GM18502 (cell line): ENCODE data around the gene BRAF.
A peak's percentile ranks its signal among the peaks of the same experiment; 100 is the strongest.
"Not testable (repeated sequence)": the region's sequence is repeated elsewhere in the genome, so short reads cannot be mapped to it uniquely, and the experiment has no call there.

ENCODE experiments used
- ATAC-seq: cut with Tn5 transposase; IDR thresholded peaks from one replicate; pipeline ENCODE4 v1.9.1; 2021; ENCODE audit warnings: mild to moderate bottlenecking; ENCODE audit not compliant: unreplicated experiment, poor library complexity

BRAF gene

DNA sequence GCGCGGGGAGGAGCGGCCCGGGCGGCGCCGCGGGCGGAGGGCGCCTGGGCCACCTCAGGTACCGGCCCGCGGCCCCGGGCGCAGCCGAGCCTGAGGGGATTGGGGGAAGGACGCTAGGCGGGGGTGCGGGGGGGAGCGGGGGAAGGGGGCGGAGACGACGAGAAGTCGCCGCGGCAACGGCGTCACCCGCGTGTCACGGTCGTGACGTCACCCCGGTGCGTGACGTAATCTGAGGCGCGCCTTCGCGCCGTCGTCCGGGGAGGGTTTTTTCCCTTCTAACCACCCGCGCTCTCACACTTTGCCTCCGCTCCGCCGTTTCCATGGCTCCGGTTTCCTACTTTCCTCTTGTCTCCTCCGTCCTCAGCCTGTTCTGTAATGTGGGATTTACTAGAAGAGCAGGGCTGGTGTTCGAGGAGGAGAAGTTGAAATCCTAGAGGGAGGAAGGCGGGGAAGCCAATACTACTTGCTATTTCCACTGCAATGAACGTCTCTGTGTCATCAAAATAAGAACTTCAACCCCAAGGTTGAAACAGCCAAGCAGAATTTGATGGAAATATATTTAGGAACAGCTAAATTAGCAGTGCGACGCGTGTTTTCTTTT is at the start of gene BRAF:
Gene BRAF, minus strand, starts transcription at position 109 of the 601 bp plus-strand sequence. CDS start 226 bp downstream, outside the sequence.
- ATAC-seq: peak; percentile 61

DNA sequence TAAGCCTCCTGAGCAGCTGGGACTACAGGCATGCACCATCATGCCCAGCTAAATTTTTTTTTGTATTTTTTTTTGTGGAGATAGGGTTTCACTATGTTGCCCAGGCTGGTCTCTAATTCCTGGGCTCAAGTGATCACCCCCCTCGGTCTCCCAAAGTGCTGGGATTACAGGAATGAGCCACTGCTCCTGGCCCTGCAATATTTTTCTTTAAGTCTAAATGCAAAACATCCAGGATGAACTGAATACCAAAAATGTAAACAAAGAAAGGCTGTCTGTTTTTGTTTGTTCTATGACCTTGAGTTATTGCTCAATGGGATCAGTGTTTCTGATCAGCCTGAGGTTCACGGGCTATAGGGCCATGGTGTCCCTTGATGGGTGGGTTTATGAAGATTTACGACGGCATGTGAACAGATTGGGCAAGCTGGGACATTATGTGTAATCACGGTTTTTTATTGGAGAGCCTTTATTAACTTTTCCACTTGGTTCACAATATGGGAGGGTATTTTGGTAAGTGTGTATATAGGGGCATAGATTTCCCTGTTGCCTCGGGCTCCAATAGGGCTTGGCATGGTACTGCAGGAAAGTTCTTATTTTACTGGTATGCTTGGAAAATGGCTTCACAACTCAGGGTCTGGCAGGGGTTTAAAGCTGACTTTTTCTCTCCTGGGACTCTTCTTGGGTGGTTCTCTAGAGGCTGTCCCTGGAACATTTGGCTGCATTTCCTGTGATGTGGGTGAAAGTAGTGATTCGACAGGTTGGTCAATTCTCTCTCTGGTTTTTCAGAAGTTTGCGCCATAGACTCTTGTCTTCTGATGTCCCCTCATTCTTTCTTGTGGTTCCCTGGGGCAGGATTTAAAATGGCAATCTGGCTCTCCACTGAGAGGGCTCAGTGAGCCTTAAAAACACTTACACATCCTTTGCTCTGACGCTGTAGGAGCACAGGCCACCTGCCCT is 48.4 kb upstream of the BRAF start:
- no peak for ATAC-seq

DNA sequence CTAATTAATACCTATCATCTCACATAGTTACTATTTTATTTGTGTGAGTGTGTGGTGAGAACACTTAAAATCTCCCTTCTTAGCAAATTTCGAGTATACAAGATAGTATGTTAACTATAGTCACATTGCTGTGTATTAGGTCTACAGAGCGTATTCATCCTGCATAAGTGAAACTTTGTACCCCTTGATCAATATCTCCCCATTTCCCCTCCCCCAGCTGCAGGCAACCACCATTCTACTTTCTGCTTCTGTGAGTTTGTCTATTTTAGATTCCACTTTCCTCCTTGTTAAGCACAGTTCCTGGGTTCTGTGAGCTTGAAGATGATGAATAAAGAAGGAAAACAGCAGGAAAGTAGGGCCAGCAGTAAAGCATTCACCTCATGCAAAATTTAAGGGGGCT is 47.6 kb upstream of the BRAF start:
- no peak for ATAC-seq

GRCh38 chr7:140967438-140967837 is 42.7 kb upstream of the BRAF start:
- no peak for ATAC-seq

DNA sequence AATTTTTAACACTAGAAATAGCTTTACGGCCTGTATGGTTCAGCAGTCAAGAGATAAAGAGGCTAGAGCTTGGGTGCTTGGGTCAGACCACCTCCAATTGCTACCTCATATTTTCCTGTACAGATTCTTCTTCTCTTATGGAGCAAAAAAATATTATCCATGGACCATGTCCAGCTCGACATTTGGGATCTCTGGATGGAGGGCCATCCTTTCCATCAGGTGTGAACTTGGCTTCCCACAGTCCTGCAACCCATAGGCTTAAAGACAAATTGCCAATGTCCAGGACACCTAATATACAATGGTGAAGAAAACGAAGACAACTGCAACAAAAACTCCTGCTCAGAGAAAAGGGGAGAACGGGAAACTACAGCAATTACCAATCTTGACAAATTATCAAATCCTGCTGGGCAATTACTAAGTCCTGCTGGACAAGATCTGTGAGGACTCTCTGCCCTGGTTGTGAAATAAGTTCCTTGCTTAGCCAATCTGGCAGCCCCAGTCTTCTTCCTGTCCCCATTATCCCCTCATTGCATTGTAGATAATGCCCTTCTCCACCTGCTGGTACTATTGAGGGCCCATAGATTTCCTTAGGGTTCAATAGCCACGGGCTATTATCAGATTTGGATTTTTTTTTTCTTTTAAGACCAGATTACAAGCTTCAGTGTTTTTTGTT is 42.0 kb upstream of the BRAF start:
- no peak for ATAC-seq

- no peak for ATAC-seq
Measured at GRCh38 chr7:140961117-140961516, 36.4 kb upstream of the BRAF start.

DNA sequence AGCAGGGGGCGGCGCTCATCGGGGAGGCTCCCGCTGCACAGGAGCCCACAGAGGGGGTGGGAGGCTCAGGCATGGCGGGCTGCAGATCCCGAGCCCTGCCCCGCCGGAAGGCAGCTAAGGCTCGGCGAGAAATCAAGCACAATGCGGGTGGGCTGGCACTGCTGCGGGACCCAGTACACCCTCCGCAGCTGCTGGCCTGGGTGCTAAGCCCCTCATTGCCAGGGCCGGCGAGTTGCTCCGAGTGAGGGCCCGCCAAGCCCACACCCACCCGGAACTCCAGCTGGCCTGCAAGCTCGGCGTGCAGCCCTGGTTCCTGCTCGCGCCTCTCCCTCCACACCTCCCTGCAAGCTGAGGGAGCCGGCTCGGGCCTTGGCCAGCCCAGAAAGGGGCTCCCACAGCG is 32.3 kb upstream of the BRAF start:
- ATAC-seq: not testable (repeated sequence)

- no peak for ATAC-seq
Measured at GRCh38 chr7:140945940-140946339, 21.2 kb upstream of the BRAF start.

DNA sequence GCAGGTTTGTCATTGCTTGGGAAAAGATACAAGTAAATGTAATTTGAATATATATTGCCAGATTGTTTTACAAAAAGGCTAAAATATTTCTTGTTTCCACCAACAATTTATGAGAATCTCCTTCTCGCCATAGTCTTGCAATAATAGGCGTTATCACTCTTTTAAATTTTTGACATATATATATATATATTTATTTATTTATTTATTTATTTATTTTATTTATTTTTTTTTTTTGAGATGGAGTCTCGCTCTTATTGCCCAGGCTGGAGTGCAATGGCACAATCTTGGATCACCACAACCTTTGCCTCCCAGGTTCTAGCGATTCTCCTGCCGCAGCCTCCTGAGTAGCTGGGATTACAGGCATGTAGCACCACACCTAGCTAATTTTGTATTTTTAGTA is 17.5 kb upstream of the BRAF start:
- ATAC-seq: not testable (repeated sequence)

DNA sequence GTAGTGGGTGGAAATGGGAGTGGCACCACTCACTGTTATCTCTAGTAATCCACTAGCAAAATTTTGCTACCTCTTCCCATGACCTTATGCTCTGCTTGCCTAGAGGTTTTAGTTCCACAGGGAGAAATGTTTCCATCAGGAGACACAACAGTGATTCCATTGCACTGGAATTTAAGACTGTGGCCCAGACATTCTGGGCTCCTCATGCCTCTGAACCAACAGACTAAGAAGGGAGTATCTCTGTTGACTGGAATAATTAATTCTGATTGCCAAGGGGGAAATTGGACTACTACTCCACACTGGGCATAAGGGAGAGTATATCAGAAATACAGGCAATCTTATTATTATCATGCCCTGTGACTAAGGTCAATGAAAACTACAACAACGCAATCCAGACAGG is 16.2 kb upstream of the BRAF start:
- ATAC-seq: no peak

DNA sequence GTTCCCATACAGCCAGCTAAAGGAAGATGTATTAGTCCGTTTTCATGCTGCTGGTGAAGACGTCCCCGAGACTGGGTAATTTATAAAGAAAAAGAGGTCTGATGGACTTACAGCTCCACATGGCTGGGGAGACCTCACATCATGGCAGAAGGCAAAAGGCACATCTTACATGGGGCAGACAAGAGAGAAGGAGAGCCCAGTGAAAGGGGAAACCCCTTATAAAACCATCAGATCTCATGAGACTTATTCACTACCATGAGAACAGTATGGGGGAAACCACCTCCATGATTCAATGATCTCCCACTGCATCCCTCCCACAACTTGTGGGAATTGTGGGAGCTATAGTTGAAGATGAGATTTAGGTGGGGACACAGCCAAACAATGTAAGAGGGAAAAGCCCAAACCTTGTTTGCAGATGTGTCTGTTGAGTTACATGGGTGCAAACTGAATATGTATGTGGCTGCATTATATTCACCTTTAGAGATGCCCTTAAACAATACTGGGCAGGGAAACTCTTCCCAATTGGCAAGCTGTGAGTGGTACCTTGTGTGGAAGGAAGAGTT is 13.1 kb upstream of the BRAF start:
- ATAC-seq: no peak

DNA sequence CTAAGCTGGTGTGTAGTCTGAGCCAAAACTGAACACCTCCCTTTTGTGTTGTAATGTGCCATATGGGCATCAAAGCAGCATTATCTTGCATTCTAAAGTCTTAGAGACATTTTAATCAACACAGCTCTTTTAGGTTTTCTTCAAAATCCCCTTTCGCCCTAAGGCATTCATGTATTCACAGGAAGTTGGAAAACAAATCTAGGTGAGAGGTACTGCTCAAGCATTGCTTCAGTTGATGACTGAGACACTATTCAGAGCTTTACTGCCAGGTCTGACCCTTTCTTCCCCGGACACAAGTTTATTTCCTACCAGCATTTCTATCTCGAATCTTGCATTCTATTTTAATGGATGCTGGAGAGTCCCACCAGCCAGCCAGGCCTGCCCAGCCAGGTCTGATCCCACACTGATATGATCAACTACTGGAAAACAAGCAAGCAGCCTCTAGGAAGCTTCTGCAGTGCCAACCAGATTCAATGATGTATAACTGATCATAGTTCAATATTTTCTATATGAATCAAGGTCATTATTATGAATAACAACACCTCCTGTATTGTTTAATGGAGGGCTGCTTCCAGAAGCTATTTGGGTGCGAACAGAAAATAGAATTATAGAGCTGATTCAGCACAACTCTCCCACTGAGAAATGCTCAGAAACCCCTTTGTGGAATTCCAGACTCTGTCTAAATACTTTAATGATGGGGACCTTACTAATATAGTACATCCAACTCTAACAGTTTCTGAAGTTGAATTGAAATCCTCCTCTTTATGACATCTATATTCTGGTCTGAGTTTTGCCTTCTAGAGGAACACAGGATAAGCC is 4.0 kb upstream of the BRAF start:
- no peak for ATAC-seq

- ATAC-seq: not testable (repeated sequence)
Measured at GRCh38 chr7:140927945-140928344, 3.2 kb upstream of the BRAF start.

GRCh38 chr7:140927351-140927750 is 2.6 kb upstream of the BRAF start:
- ATAC-seq: no peak

DNA sequence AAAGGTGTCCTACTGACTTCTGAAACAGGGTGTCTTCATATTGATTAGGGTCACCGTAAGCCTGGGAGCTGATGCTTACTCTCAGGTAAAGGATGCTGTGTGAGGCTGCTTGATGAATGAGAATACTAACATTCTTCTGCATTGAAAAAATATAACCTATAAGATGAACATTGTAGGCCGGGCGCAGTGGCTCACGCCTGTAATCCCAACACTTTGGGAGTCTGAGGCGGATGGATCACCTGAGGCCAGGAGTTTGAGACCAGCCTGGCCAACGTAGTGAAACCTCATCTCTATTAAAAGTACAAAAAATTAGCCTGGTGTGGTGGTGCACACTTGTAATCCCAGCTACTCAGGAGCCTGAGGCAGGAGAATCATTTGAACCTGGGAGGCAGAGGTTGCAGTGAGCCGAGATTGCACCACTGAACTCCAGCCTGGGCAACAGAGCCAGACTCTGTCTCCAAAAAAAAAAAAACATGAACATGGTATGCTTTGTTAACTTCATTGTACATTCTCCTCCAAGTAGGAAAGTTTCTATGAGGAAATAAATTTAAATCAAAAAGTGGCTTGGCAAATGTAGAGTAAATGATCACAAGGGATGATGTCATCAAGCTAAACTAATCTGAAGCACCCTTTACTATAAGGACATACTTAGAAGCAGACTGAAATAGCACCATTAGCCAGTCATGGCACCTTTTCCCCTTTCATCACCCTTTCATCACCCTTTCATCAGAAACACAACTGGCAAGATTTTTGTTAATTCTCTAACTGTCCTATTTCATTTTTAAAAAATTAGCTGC is 1.5 kb upstream of the BRAF start:
- ATAC-seq: no peak

DNA sequence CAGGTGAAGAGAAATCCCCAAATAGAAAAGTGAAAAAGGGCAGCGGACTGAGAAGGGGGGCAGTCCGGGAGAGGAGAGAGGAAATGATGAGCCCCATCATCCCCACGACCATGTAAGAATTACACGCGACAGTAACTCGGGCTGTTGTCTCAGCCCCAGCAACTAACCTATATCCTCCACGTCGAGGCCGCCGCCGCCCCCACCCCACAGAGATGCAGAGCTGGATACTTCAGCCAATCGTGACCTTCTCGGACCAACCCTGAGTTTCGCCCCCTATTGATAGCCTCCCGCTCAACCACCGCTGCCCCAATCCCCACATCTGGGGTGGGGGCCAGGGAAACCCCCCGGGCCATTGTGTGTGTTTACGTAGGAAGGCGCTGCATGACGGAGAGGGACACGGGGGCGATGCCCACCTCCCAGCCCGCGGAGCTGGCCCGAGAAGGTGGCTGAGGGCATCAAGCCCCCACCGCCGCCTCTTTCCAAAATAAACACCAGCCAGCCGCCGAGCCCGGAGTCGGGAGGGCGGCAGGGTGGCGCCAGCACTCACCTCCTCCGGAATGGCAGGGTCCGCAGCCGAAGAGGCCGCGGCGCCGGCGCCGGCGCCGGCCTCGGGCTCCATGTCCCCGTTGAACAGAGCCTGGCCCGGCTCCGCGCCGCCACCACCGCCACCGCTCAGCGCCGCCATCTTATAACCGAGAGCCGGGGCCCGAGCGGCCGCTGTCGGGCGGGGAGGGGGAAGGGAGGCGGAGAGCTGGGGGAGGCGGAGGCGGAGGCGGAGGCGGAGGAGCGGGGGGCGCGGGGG is 509 bp downstream of the BRAF start:
- peak; percentile 81 for ATAC-seq

DNA sequence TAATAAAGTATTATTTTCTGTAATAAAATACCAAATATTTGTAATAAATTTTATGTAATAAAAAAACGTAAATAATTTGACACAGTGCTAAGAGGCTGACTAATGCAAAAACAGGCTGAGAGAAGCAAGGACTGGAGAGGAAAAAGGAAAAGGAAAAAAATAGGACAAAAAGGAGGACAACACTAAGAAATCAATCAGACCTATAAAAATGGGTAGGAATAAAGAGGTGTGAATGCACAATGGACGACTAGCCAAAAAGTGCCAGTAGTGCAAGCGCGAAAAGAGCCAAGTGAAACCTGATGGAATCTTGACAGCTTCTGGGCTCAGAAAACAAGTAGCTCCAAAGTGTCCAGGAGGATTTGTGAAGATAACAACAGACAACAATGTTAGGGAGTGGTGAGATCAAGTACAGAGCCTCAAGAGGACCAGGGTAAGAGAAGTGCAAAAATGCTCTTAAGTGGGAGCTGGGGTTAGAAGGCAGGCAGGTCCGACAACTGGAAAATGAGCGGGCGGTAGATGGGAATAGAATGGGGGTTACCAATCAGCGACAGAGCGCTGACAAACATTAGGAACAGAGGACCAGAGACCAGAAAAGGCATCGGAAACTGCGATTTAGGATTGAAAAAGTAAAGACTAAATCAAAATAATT is 1.2 kb downstream of the BRAF start:
- ATAC-seq: peak; percentile 9
